IMR-90 (cell line): ENCODE measurements around the gene CHD6. TPM values are rescaled to one million over a fixed set of nuclear protein-coding genes. Genes with fewer than 3 reads are reported as not detected.

Source experiments
- ATAC-seq: fragments of 200-7000 bp; cut with Tn5 transposase; 2 replicates; pipeline ENCODE4 v1.9.1; 2020; ENCODE audit warnings: low read depth, mild to moderate bottlenecking, moderate library complexity
- BruUV-seq: library from RNA; stranded (reverse); fragments of 400-500 nt; replicated peaks from 2 replicates; lab custom pipeline; 2021; lab: Mats Ljungman, UMichigan
- CTCF ChIA-PET: fragments of 300-600 bp; formaldehyde crosslinking; extraction: SDS; loops from one replicate; lab custom pipeline; 2021; ENCODE audit warnings: antibody characterized with exemption; lab: Yijun Ruan, JAX
- POLR2A ChIA-PET: fragments of 300-600 bp; sonication (Branson Sonifier 250); formaldehyde crosslinking; loops from one replicate; lab custom pipeline; 2022; ENCODE audit warnings: antibody characterized with exemption; ENCODE audit not compliant: unreplicated experiment; lab: Charles Lee
- DNase-seq: peaks from one replicate; pipeline ENCODE4 v3.0.0; 2013
- H2AFZ ChIP-seq: replicated peaks from 2 replicates; pipeline ENCODE3; 2013; ENCODE audit warnings: low read length, mild to moderate bottlenecking; ENCODE audit not compliant: poor library complexity
- H2AK5ac ChIP-seq: 2 replicates; pipeline ENCODE4 v1.6.1; 2013; ENCODE audit warnings: low read depth, low read length, inconsistent platforms
- H2AK9ac ChIP-seq: replicated peaks from 2 replicates; pipeline ENCODE3; 2013; ENCODE audit warnings: mild to moderate bottlenecking, low read depth, low read length, moderate library complexity; ENCODE audit not compliant: poor library complexity
- H2BK120ac ChIP-seq: 2 replicates; pipeline ENCODE4 v1.6.1; 2013; ENCODE audit warnings: low read depth, low read length, inconsistent platforms
- H2BK15ac ChIP-seq: 3 replicates; pipeline ENCODE4 v1.6.1; 2013; ENCODE audit warnings: low read depth, low read length, inconsistent platforms
- H2BK20ac ChIP-seq: 2 replicates; pipeline ENCODE4 v1.6.1; 2013; ENCODE audit warnings: low read depth, mild to moderate bottlenecking, inconsistent platforms, low read length, moderate library complexity
- H2BK5ac ChIP-seq: 2 replicates; pipeline ENCODE4 v1.6.1; 2013; ENCODE audit warnings: mild to moderate bottlenecking, low read depth, low read length, inconsistent platforms; ENCODE audit not compliant: poor library complexity, severe bottlenecking
- H3K14ac ChIP-seq: replicated peaks from 2 replicates; pipeline ENCODE4 v1.6.1; 2013; ENCODE audit warnings: low read depth, low read length, inconsistent platforms
- H3K18ac ChIP-seq: 2 replicates; pipeline ENCODE4 v1.6.1; 2013; ENCODE audit warnings: low read depth, low read length, control low read depth
- H3K23ac ChIP-seq: 2 replicates; pipeline ENCODE4 v1.6.1; 2013; ENCODE audit warnings: low read depth, low read length, inconsistent platforms
- H3K27ac ChIP-seq: 2 replicates; pipeline ENCODE4 v1.5.1; 2013; ENCODE audit warnings: mild to moderate bottlenecking, control low read depth, low read length; ENCODE audit not compliant: insufficient read depth
- H3K27me3 ChIP-seq: 2 replicates; pipeline ENCODE4 v1.6.1; 2013; ENCODE audit warnings: low read length; ENCODE audit not compliant: control insufficient read depth, insufficient read depth
- H3K36me3 ChIP-seq: 2 replicates; pipeline ENCODE4 v1.6.1; 2013; ENCODE audit warnings: low read length, mixed read lengths; ENCODE audit not compliant: control insufficient read depth, insufficient read depth
- H3K4ac ChIP-seq: 2 replicates; pipeline ENCODE4 v1.6.1; 2013; ENCODE audit warnings: low read depth, low read length, inconsistent platforms
- H3K4me1 ChIP-seq: 2 replicates; pipeline ENCODE4 v1.6.1; 2013; ENCODE audit warnings: low read length, mixed read lengths; ENCODE audit not compliant: control insufficient read depth, insufficient read depth
- H3K4me2 ChIP-seq: 2 replicates; pipeline ENCODE4 v1.6.1; 2013; ENCODE audit warnings: low read depth, mild to moderate bottlenecking, control low read depth, low read length, moderate library complexity
- H3K4me3 ChIP-seq: 2 replicates; pipeline ENCODE4 v1.5.1; 2013; ENCODE audit warnings: low read depth, mild to moderate bottlenecking, control low read depth, low read length, moderate library complexity; ENCODE audit not compliant: insufficient read depth
- H3K56ac ChIP-seq: 2 replicates; pipeline ENCODE4 v1.6.1; 2013; ENCODE audit warnings: low read length, inconsistent platforms; ENCODE audit not compliant: insufficient read depth; ENCODE audit errors: extremely low read depth
- H3K79me1 ChIP-seq, 2 experiments: 2 replicates each; pipeline ENCODE4 v1.6.1; 2013; ENCODE audit warnings: low read length in 2 of 2, inconsistent platforms in 1 of 2, low read depth in 1 of 2
- H3K9ac ChIP-seq: 2 replicates; pipeline ENCODE4 v1.6.1; 2013; ENCODE audit warnings: low read depth, low read length, control low read depth
- H3K9me1 ChIP-seq: 2 replicates; pipeline ENCODE4 v1.6.1; 2013; ENCODE audit warnings: low read length, inconsistent platforms; ENCODE audit not compliant: insufficient read depth
- H3K9me3 ChIP-seq: 2 replicates; pipeline ENCODE4 v1.6.1; 2013; ENCODE audit warnings: low read length; ENCODE audit not compliant: control insufficient read depth, insufficient read depth
- H4K20me1 ChIP-seq: 2 replicates; pipeline ENCODE4 v1.6.1; 2013; ENCODE audit warnings: low read length, inconsistent platforms; ENCODE audit not compliant: insufficient read depth
- H4K5ac ChIP-seq: 2 replicates; pipeline ENCODE4 v1.6.1; 2013; ENCODE audit warnings: mild to moderate bottlenecking, low read depth, low read length, control low read depth
- H4K8ac ChIP-seq, 2 experiments: 2 replicates each; pipeline ENCODE4 v1.6.1; 2013; ENCODE audit warnings: low read depth in 2 of 2, low read length in 2 of 2, control low read depth in 1 of 2, inconsistent platforms in 1 of 2
- H4K91ac ChIP-seq: 2 replicates; pipeline ENCODE4 v1.6.1; 2013; ENCODE audit warnings: low read depth, low read length, inconsistent platforms; ENCODE audit not compliant: insufficient read depth
- CTCF ChIP-seq: conservative IDR thresholded peaks from 2 replicates; pipeline ENCODE4 v1.5.1; 2012; ENCODE audit warnings: mild to moderate bottlenecking, low read depth, low read length, improper control_type of control experiment
- NFE2L2 ChIP-seq: fragments of 150-350 bp; IDR thresholded peaks from 2 replicates; pipeline ENCODE4 v1.6.1; 2016; ENCODE audit warnings: low read depth, mild to moderate bottlenecking, low read length
- RAD21 ChIP-seq: IDR thresholded peaks from 2 replicates; pipeline ENCODE4 v1.6.1; 2012; ENCODE audit warnings: low read length, improper control_type of control experiment
- RCOR1 ChIP-seq: IDR thresholded peaks from 2 replicates; pipeline ENCODE4 v1.6.1; 2012; ENCODE audit warnings: mild to moderate bottlenecking, low read length, improper control_type of control experiment; ENCODE audit not compliant: insufficient replicate concordance
- RFX5 ChIP-seq: IDR thresholded peaks from 2 replicates; pipeline ENCODE4 v1.8.0; 2012; ENCODE audit warnings: low read depth, mild to moderate bottlenecking, low read length, moderate library complexity
- SMC3 ChIP-seq: fragments of 150-350 bp; IDR thresholded peaks from 2 replicates; pipeline ENCODE4 v1.6.1; 2016; ENCODE audit warnings: low read depth, mild to moderate bottlenecking, antibody characterized with exemption, low read length, moderate library complexity
- WGBS, 2 experiments: methylation state at CpG; one replicate each; pipeline versions ENCODE4 v1.1.5 to v1.1.7; 2013; ENCODE audit warnings: missing lambda C conversion rate in 2 of 2; ENCODE audit not compliant: insufficient read length in 1 of 2; ENCODE audit errors: extremely low coverage in 2 of 2; 5-methylcytosine and 5-hydroxymethylcytosine counted together
- dilution Hi-C: fragments of 300-500 bp; cut with HindIII; formaldehyde crosslinking; loops from one replicate; pipeline ENCODE4 v1.14.3; 2018; ENCODE audit warnings: low sequenced_read_pairs; ENCODE audit not compliant: unreplicated experiment
- in situ Hi-C: fragments of 300-500 bp; cut with MboI; formaldehyde crosslinking; loops from 3 replicates; pipeline ENCODE4 v1.14.3; 2019; ENCODE audit warnings: low sequenced_read_pairs, inconsistent platforms, mixed read lengths
- intact Hi-C: fragments of 100-400 bp; cut with micrococcal nuclease; formaldehyde crosslinking; loops from 2 replicates; pipeline ENCODE4 v1.10.0; 2022
- polyA plus RNA-seq, 3 experiments: library from polyadenylated mRNA; depleted of rRNA; stranded (reverse); fragments of >200 nt; gene quantifications; 2 replicates each; pipeline ENCODE4 v1.2.3, GENCODE V29; 2012; ENCODE audit warnings: low replicate concordance in 1 of 3
- total RNA-seq: library from RNA; depleted of rRNA; stranded (reverse); fragments of >200 nt; gene quantifications from 2 replicates; pipeline ENCODE4 v1.2.3, GENCODE V29; 2012

The CHD6 gene
- total and polyA plus RNA-seq, 2 of the 4 experiments (the other 2 are of a cell fraction), result 8.8 to 26.7 TPM

GRCh38 chr20:41403604-41404003 lies 214.6 kb downstream of the CHD6 start:
- H3K14ac ChIP-seq, result no peak overlapping the region
- no peak overlapping the region for H3K23ac ChIP-seq
- no peak overlapping the region for H3K56ac ChIP-seq
- H3K27me3 ChIP-seq, result no peaks in the 10 kb centered on the region
- DNase-seq, result no peak
- no peak overlapping the region for H4K5ac ChIP-seq
- H3K18ac ChIP-seq, result no peak overlapping the region
- H3K4me3 ChIP-seq, result no peak overlapping the region
- no peak overlapping the region for H2AK9ac ChIP-seq
- H3K4me1 ChIP-seq, result peaks cover 2% of the 10 kb centered on the region; the same call in 1 of the 2 replicates
- intact Hi-C loops (no loop called here), in situ Hi-C loops (no loop called here), dilution Hi-C loops (no loop called here)
- H2BK20ac ChIP-seq, result no peak overlapping the region
- H3K79me1 ChIP-seq, result no peaks in the 10 kb centered on the region; a peak in 1 of 4 replicates
- TF ChIP-seq SMC3 (no peak), NFE2L2 (no peak), RAD21 (no peak), CTCF (no peak), RCOR1 (no peak), RFX5 (no peak)
- H3K36me3 ChIP-seq, result peaks cover 37% of the 10 kb centered on the region
- H2BK120ac ChIP-seq, result no peak overlapping the region
- no TSS peak for BruUV-seq
- CTCF ChIA-PET, result interaction anchor here (0.5 kb wide), 1 partner anchor 271 kb away, joined by 3 read pairs; no protein-coding TSS in a partner anchor
- no peak overlapping the region for H3K27ac ChIP-seq
- no peak overlapping the region for H2BK5ac ChIP-seq
- no peak overlapping the region for H4K8ac ChIP-seq
- POLR2A ChIA-PET, result no interaction called here
- no peaks in the 10 kb centered on the region for H3K9me3 ChIP-seq
- H2AK5ac ChIP-seq, result no peak overlapping the region
- H4K20me1 ChIP-seq, result no peaks in the 10 kb centered on the region; the same call in 1 of the 2 replicates
- no peak overlapping the region for H3K9ac ChIP-seq
- H2BK15ac ChIP-seq, result no peak overlapping the region
- H3K9me1 ChIP-seq, result peaks cover 3% of the 10 kb centered on the region; the same call in 1 of the 2 replicates
- 93% methylated on average over 10 of the region's 12 CpGs; no CpG with 5 or more reads in 1 of the 2 experiments for WGBS, 2 experiments
- ATAC-seq, result no peak
- no peak overlapping the region for H3K4ac ChIP-seq
- H3K4me2 ChIP-seq, result no peak overlapping the region
- H2AFZ ChIP-seq, result no peak overlapping the region
- no peak overlapping the region for H4K91ac ChIP-seq
